ENCODE results near the gene ALX3. TPM values are rescaled to one million over a fixed set of nuclear protein-coding genes. Genes with fewer than 3 reads are reported as not detected.
A peak's percentile ranks its signal among the peaks of the same experiment; 100 is the strongest.

Gene ALX3
- total and polyA plus RNA-seq, 2 of the 8 experiments (the other 6 are each of a cell fraction or from before 2014, with no cell fraction given): 0.20 TPM; not detected in 1

GRCh38 chr1:110067893-110068645 is 2.4 kb downstream of the ALX3 start:
- no peak overlapping the region for H4K91ac ChIP-seq (replicated peaks; ENCODE audit: insufficient read length, low read length)
- H3K14ac ChIP-seq (ENCODE audit: insufficient read length): no peak overlapping the region
- H2BK15ac ChIP-seq (ENCODE audit: low read length): no peak overlapping the region
- H2AFZ ChIP-seq (ENCODE audit: low read length): no peak overlapping the region
- DNase-seq (ENCODE audit: low read depth in 1 of 2, low spot score in 2 of 2) (peak in 1 of 2 experiments; percentile 79), FAIRE-seq (no peak)
- peaks cover 0 to 8% (median 0%) of the 10 kb centered on the region in 4 experiments; a peak in 3 of 8 replicates for H3K36me3 ChIP-seq (ENCODE audit: control insufficient read depth in 2 of 4, insufficient read depth in 4 of 4, low read length in 3 of 4)
- 2% methylated on average over 60 of the region's 68 CpGs; no CpG with 5 or more reads in 1 of the 2 experiments for WGBS, 2 experiments (ENCODE audit: extremely low coverage in 1 of 2, insufficient coverage in 1 of 2, insufficient read length in 1 of 2, insufficient replicate concordance in 2 of 2, low coverage in 1 of 2, low lambda C conversion rate in 2 of 2, missing lambda C conversion rate in 1 of 2)
- no peak overlapping the region; the same call in 1 of the 2 replicates for H2BK12ac ChIP-seq (ENCODE audit: low read depth, low read length)
- H3K79me1 ChIP-seq (ENCODE audit: low read depth, low read length): no peaks in the 10 kb centered on the region
- H3K9me3 ChIP-seq (ENCODE audit: insufficient read depth in 2 of 2, low read depth in 1 of 2, low read length in 1 of 2): no peaks in the 10 kb centered on the region; a peak in 1 of 4 replicates
- no peak overlapping the region; a peak in 2 of 7 replicates for H3K9ac ChIP-seq (replicated peaks in 1 of 4; ENCODE audit: extremely low read depth in 1 of 4, low read depth in 3 of 4, low read length in 3 of 4)
- H3K27me3 ChIP-seq (replicated peaks in 1 of 4; ENCODE audit: control insufficient read depth in 3 of 4, extremely low read depth in 1 of 4, insufficient read depth in 3 of 4, low read length in 3 of 4): peaks cover 62 to 87% (median 78%) of the 10 kb centered on the region in 4 experiments
- peaks cover 3 to 31% (median 15%) of the 10 kb centered on the region in 4 experiments; a peak in 6 of 7 replicates for H3K4me1 ChIP-seq (replicated peaks in 1 of 4; ENCODE audit: control insufficient read depth in 3 of 4, insufficient read depth in 4 of 4, low read length in 3 of 4)
- H2AK5ac ChIP-seq (ENCODE audit: low read depth, low read length): no peak overlapping the region
- POLR2A ChIA-PET (ENCODE audit: partially characterized antibody): interaction anchor here (1.0 to 2.5 kb wide), 9 partner anchors 8 to 277 kb away, joined by 3 to 11 read pairs (median 5); no protein-coding TSS in a partner anchor
- no peak overlapping the region; the same call in 1 of the 2 replicates for H3K18ac ChIP-seq (ENCODE audit: extremely low read depth, low read length)
- peak overlapping the region; percentile 62 to 71 for H3K4me2 ChIP-seq (ENCODE audit: insufficient read depth in 1 of 2, low read depth in 2 of 2, low read length in 2 of 2)
- H2BK20ac ChIP-seq (ENCODE audit: low read length): no peak overlapping the region
- H3K79me2 ChIP-seq (ENCODE audit: control insufficient read depth in 1 of 2, insufficient read depth in 2 of 2, low read length in 2 of 2): no peaks in the 10 kb centered on the region
- H4K5ac ChIP-seq (ENCODE audit: insufficient read length, low read depth, low read length): no peak overlapping the region
- no peak overlapping the region for H3K56ac ChIP-seq (replicated peaks; ENCODE audit: insufficient read length, low read depth, low read length)
- H4K20me1 ChIP-seq (replicated peaks in 1 of 2; ENCODE audit: control insufficient read depth in 1 of 2, insufficient read depth in 2 of 2, low read length in 2 of 2): peaks cover 7 to 10% of the 10 kb centered on the region in 2 experiments
- CTCF ChIA-PET (ENCODE audit: partially characterized antibody): interaction anchor here (0.7 to 52.4 kb wide), 8 partner anchors 14 to 872 kb away, joined by 3 to 1450 read pairs (median 6); partner anchors contain the start of genes AHCYL1, ALX3 and STRIP1
- no peak overlapping the region for H3K27ac ChIP-seq (ENCODE audit: low read depth, low read length)
- H4K8ac ChIP-seq (ENCODE audit: extremely low read depth, insufficient read depth, low read length): no peak overlapping the region; the same call in none of the 2 replicates
- no peak overlapping the region for H2BK5ac ChIP-seq (ENCODE audit: low read depth, low read length)
- no peak overlapping the region for H2BK120ac ChIP-seq (replicated peaks; ENCODE audit: low read depth, low read length)
- peak overlapping the region; percentile 16 to 56 (median 36); a peak in 7 of 8 replicates for H3K4me3 ChIP-seq (ENCODE audit: extremely low read depth in 1 of 4, insufficient read depth in 2 of 4, low read depth in 3 of 4, low read length in 4 of 4)
- no peak overlapping the region for H3K4ac ChIP-seq (replicated peaks; ENCODE audit: insufficient read length, low read depth, low read length)
- H3K23ac ChIP-seq (ENCODE audit: insufficient read length): no peak overlapping the region
- peak; percentile 46 for TF ChIP-seq EZH2 (IDR thresholded peaks at IDR 0.05; ENCODE audit: low read depth, low read length, severe bottlenecking)
- TF ChIP-seq SUZ12 (IDR thresholded peaks at IDR 0.05; ENCODE audit: low read length): peak; percentile 88
- no peak for TF ChIP-seq CBX5 (IDR thresholded peaks at IDR 0.05; ENCODE audit: low read depth, low read length)
- TF ChIP-seq CTBP2 (IDR thresholded peaks at IDR 0.05; ENCODE audit: borderline replicate concordance, insufficient read depth, insufficient read length, low read length): peak; percentile 73
- peak; percentile 30 for TF ChIP-seq ASH2L (IDR thresholded peaks at IDR 0.05; ENCODE audit: low read length)
- H3K23me2 ChIP-seq (ENCODE audit: low read depth, low read length): peaks cover 7% of the 10 kb centered on the region; the same call in 1 of the 2 replicates

All from H1 (cell line).